Cardiac muscle cell (in vitro differentiated cells and primary cell): ENCODE results near the gene CD46. TPM values are rescaled to one million over a fixed set of nuclear protein-coding genes. Genes with fewer than 3 reads are reported as not detected.
A peak's percentile ranks its signal among the peaks of the same experiment; 100 is the strongest.

Source experiments
- DNase-seq, 2 donors: peaks; one replicate each; pipeline versions ENCODE4 v3.0.0 to v3.0.0-alpha.2; 2010 to 2017; ENCODE audit warnings: low read depth in 1 of 2, low spot score in 1 of 2
- H3K27ac ChIP-seq: fragments of 200-600 bp; sonication (generic); 2 replicates; pipeline ENCODE4 v1.5.1; 2016
- H3K27me3 ChIP-seq: fragments of 200-600 bp; sonication (generic); 2 replicates; pipeline ENCODE4 v1.6.0; 2016; ENCODE audit warnings: control low read depth
- H3K36me3 ChIP-seq: fragments of 200-600 bp; sonication (generic); 2 replicates; pipeline ENCODE4 v1.5.1; 2016; ENCODE audit warnings: control low read depth
- H3K4me1 ChIP-seq: fragments of 200-600 bp; sonication (generic); 2 replicates; pipeline ENCODE4 v1.8.1; 2017; ENCODE audit warnings: low read depth, mild to moderate bottlenecking, mixed run types
- H3K4me3 ChIP-seq: fragments of 200-600 bp; sonication (generic); 2 replicates; pipeline ENCODE4 v1.5.1; 2016; ENCODE audit warnings: mild to moderate bottlenecking
- H3K9me3 ChIP-seq: fragments of 200-600 bp; sonication (generic); 2 replicates; pipeline ENCODE4 v1.5.1; 2017; ENCODE audit warnings: low read depth, mild to moderate bottlenecking, control low read depth
- CTCF ChIP-seq: IDR thresholded peaks from 2 replicates; pipeline ENCODE4 v1.5.1; 2012; ENCODE audit warnings: low read depth, mild to moderate bottlenecking, low read length
- polyA plus RNA-seq: library from polyadenylated mRNA; unstranded; fragments of >200 nt; fragmentation: Nextera tagmentation; extraction: Ambion mirVana; gene quantifications from 2 replicates; pipeline ENCODE4 v1.2.1, GENCODE V29; 2016
- total RNA-seq: library from RNA; depleted of rRNA; stranded (reverse); fragments of >200 nt; gene quantifications from 2 replicates; pipeline ENCODE4 v1.2.3, GENCODE V29; 2016

The CD46 gene
- total and polyA plus RNA-seq, 2 experiments from 2014 or later: 91.7 to 123 TPM

DNA sequence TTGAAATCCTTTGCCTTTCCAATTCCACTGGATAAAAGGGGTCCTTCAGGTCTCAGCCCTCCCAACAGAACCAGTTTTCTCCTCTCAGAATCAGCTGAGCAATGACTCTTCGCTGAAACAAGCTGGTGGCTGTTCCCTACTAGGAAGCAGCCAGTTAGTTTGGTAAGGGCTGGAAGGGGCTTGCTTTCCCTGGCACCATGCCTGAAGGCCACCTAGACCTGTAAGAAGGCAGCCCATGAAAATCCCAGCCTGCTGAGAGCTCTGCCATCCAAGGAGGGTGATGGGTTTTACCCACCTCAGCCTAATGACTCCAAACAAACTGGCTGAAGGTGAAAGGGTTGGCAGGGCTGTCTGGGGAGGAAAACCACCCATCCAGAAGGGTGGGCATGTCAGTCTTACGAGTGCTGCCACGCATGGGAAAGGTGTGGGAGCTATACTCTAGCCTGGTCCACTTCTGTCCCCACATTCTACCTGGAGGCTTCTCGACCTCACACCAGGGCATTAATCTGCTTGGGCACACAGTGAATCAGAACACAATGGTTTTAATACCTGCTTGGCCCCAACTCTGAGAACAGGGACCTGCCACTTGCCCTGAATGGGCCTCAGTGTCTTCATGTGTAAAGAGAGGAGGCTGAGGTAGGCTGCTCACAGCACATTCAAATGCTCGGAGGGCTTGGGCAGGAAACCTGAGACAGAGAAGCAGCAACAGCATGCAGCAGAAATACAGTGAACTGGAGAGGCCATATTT lies 53.0 kb downstream of the CD46 start:
- H3K27me3 ChIP-seq: no peaks in the 10 kb centered on the region
- H3K36me3 ChIP-seq: no peaks in the 10 kb centered on the region
- no peak for DNase-seq
- TF ChIP-seq CTCF: no peak
- H3K9me3 ChIP-seq: no peaks in the 10 kb centered on the region
- H3K4me1 ChIP-seq: peaks cover 15% of the 10 kb centered on the region
- H3K4me3 ChIP-seq: no peak overlapping the region
- H3K27ac ChIP-seq: no peak overlapping the region

GRCh38 chr1:207805841-207806421 lies 54.1 kb downstream of the CD46 start:
- no peaks in the 10 kb centered on the region for H3K36me3 ChIP-seq
- TF ChIP-seq CTCF: no peak
- DNase-seq: peak in 1 of 2 donors; percentile 96
- peaks cover 15% of the 10 kb centered on the region for H3K4me1 ChIP-seq
- H3K9me3 ChIP-seq: no peaks in the 10 kb centered on the region
- no peak overlapping the region for H3K4me3 ChIP-seq
- no peak overlapping the region for H3K27ac ChIP-seq
- H3K27me3 ChIP-seq: no peaks in the 10 kb centered on the region

DNA sequence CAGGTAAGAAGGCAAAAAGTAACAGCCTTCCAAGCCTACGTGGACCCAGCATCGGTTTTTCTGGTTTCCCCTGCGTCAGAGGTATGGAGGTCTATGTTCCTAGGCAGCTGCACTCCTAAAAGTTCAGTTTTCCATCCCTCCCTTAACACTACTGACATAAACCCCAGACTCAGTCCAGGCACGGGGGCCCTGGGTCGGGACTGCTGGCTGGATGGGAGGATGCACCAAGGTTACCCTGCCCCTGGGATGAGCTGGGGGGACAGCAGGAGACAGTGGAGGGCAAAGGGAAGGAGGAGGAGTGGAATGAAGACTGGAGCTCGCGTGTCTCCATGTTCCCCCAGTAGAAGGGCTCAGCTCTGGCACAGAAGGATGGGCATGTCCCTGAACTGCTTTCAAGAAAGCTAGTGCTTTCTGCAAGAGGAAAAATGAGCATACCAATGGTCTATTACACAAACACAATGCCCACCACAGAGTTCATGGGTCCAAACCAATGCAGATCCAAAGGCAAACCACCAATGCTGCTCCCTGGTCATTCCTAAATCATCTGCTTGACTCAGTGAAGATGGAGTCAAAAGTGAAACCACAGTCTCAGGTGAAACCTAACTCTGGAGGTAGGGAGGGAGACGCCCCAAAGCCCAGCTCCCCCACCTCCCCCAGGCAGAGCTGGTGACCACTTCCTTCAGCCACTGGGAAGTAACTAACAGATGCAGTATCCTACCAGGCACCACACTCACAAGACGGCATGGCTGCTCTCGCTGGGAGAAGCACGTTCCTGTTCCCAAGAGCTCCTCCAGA lies 54.9 kb downstream of the CD46 start:
- peaks cover 15% of the 10 kb centered on the region for H3K4me1 ChIP-seq
- DNase-seq: no peak
- H3K27ac ChIP-seq: no peak overlapping the region
- no peaks in the 10 kb centered on the region for H3K36me3 ChIP-seq
- H3K4me3 ChIP-seq: no peak overlapping the region
- no peak for TF ChIP-seq CTCF
- H3K9me3 ChIP-seq: no peaks in the 10 kb centered on the region
- no peaks in the 10 kb centered on the region for H3K27me3 ChIP-seq

DNA sequence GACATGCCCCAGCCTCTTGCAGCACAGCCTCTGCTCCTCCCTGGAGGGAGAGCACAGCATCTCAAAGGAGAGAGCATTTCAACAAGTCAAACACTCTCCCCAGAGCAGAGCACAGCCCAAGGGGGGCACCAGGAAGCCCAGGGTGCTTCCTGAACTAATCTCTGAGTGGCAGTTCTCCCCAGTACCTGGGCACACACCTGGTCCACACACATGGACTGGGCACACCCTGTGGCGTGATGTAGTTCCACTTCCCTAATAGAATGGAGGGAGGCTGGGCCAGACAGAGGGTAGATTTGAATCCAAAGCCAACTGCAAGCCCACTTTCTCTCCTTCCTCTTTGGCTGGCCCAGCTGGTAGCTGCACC lies 55.5 kb downstream of the CD46 start:
- Histone ChIP-seq H3K27ac (no peak overlapping the region), H3K36me3 (no peaks in the 10 kb centered on the region), H3K9me3 (no peaks in the 10 kb centered on the region), H3K27me3 (no peaks in the 10 kb centered on the region), H3K4me3 (no peak overlapping the region), H3K4me1 (peaks cover 15% of the 10 kb centered on the region)
- no peak for TF ChIP-seq CTCF
- no peak for DNase-seq

DNA sequence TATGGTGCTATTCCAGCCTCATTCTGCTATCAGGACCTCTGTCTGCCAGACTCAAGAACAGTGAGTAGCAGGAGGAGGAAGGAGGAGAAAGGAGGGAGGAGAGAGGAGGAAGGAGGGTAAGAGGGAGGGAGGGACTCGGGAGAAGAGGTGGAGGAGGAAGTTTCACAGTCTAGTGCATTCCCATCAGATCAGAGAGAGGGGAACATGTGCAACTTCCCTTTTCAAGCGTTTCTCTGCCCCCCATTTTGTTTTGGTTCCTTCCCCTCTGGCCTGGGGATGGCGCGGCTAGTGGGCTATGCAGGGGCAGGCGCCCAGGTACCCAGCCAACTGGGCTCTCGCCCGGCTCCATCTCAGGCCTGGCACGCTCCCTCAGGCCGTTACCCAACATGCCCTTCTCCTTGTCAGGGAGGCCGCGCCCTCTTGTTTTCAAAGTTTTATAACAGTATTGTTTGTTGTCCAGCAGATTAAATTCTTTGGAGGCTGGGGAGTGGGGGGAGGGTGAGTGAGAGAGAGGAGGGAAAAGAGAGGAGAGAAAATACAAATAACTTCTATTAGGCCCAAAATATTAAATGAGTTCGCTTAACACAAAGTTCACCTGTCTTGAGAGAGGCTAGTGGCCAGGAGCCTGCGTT lies 56.0 kb downstream of the CD46 start:
- H3K4me1 ChIP-seq: peaks cover 15% of the 10 kb centered on the region
- no peaks in the 10 kb centered on the region for H3K36me3 ChIP-seq
- no peak overlapping the region for H3K4me3 ChIP-seq
- no peak overlapping the region for H3K27ac ChIP-seq
- no peak for TF ChIP-seq CTCF
- H3K9me3 ChIP-seq: no peaks in the 10 kb centered on the region
- no peaks in the 10 kb centered on the region for H3K27me3 ChIP-seq
- no peak for DNase-seq
